NCI-H2171 treated with DMSO at 0.1 percent for 48 hours (cell line): Measurements from ENCODE around the gene MCM6.
"Not testable (repeated sequence)": the region's sequence is repeated elsewhere in the genome, so short reads cannot be mapped to it uniquely, and the experiment has no call there.

Source experiments
- DNase-seq: peaks from one replicate; lab custom pipeline; 2025; lab: John Stamatoyannopoulos, UW

MCM6 gene

GRCh38 chr2:135876066-135876711 lies at the start of gene MCM6:
TSS of gene MCM6 (minus strand) at chr2:135876443. CDS start at chr2:135876365, 78 bp downstream.
- peak; percentile 97 for DNase-seq

GRCh38 chr2:135925571-135925970 lies 49.3 kb upstream of the MCM6 start:
- DNase-seq = no peak

GRCh38 chr2:135916207-135916606 lies 40.0 kb upstream of the MCM6 start:
- peak; percentile 48 for DNase-seq

GRCh38 chr2:135914485-135914884 lies 38.2 kb upstream of the MCM6 start:
- DNase-seq = no peak

- DNase-seq = peak; percentile 58
Measured at GRCh38 chr2:135913727-135914365, 37.6 kb upstream of the MCM6 start.

- no peak for DNase-seq
Measured at GRCh38 chr2:135909976-135910375, 33.7 kb upstream of the MCM6 start.

- no peak for DNase-seq
Measured at GRCh38 chr2:135905679-135906078, 29.4 kb upstream of the MCM6 start.

- DNase-seq = no peak
Measured at GRCh38 chr2:135904341-135904989, 28.2 kb upstream of the MCM6 start.

- DNase-seq = no peak
Measured at GRCh38 chr2:135903650-135904049, 27.4 kb upstream of the MCM6 start.

- no peak for DNase-seq
Measured at GRCh38 chr2:135899567-135899966, 23.3 kb upstream of the MCM6 start.

GRCh38 chr2:135898234-135898786 lies 22.1 kb upstream of the MCM6 start:
- DNase-seq = no peak

- no peak for DNase-seq
Measured at GRCh38 chr2:135894930-135895329, 18.7 kb upstream of the MCM6 start.

- no peak for DNase-seq
Measured at GRCh38 chr2:135893374-135893794, 17.1 kb upstream of the MCM6 start.

- no peak for DNase-seq
Measured at GRCh38 chr2:135890835-135891234, 14.6 kb upstream of the MCM6 start.

GRCh38 chr2:135890149-135890548 lies 13.9 kb upstream of the MCM6 start:
- DNase-seq = no peak

- not testable (repeated sequence) for DNase-seq
Measured at GRCh38 chr2:135888587-135888986, 12.3 kb upstream of the MCM6 start.

GRCh38 chr2:135885709-135886108 lies 9.5 kb upstream of the MCM6 start:
- DNase-seq = no peak

GRCh38 chr2:135882415-135882814 lies 6.2 kb upstream of the MCM6 start:
- DNase-seq = no peak

GRCh38 chr2:135876770-135877169 lies 527 bp upstream of the MCM6 start:
- DNase-seq = not testable (repeated sequence)

- DNase-seq = peak; percentile 35
Measured at GRCh38 chr2:135875491-135876065, 665 bp downstream of the MCM6 start.

GRCh38 chr2:135874777-135875365 lies 1.4 kb downstream of the MCM6 start:
- no peak for DNase-seq

GRCh38 chr2:135870571-135870970 lies 5.7 kb downstream of the MCM6 start:
- DNase-seq = no peak
